Hepatic stellate cell (primary cell): Measurements from ENCODE around the gene CDON.
"Not testable (repeated sequence)": the region's sequence is repeated elsewhere in the genome, so short reads cannot be mapped to it uniquely, and the experiment has no call there.

Source experiments
- DNase-seq: peaks from one replicate; pipeline ENCODE4 v3.0.0; 2011; ENCODE audit warnings: low spot score

CDON gene

GRCh38 chr11:125990244-125990643 lies 72.4 kb downstream of the CDON start:
- DNase-seq = peak; percentile 5

- DNase-seq = no peak
Observed at GRCh38 chr11:125987066-125987641, 75.5 kb downstream of the CDON start.

- DNase-seq = not testable (repeated sequence)
Observed at GRCh38 chr11:125985956-125986355, 76.7 kb downstream of the CDON start.

- DNase-seq = no peak
Observed at GRCh38 chr11:125982348-125982730, 80.3 kb downstream of the CDON start.

GRCh38 chr11:125980436-125980835 lies 82.2 kb downstream of the CDON start:
- DNase-seq = no peak

- no peak for DNase-seq
Observed at GRCh38 chr11:125979511-125979910, 83.2 kb downstream of the CDON start.

- no peak for DNase-seq
Observed at GRCh38 chr11:125978778-125979407, 83.8 kb downstream of the CDON start.

GRCh38 chr11:125978181-125978716 lies 84.4 kb downstream of the CDON start:
- DNase-seq = no peak

- DNase-seq = no peak
Observed at GRCh38 chr11:125977333-125977732, 85.3 kb downstream of the CDON start.

GRCh38 chr11:125976156-125976555 lies 86.5 kb downstream of the CDON start:
- DNase-seq = no peak

- no peak for DNase-seq
Observed at GRCh38 chr11:125975634-125976033, 87.0 kb downstream of the CDON start.

- no peak for DNase-seq
Observed at GRCh38 chr11:125974284-125974683, 88.4 kb downstream of the CDON start.

- DNase-seq = no peak
Observed at GRCh38 chr11:125971618-125972017, 91.0 kb downstream of the CDON start.

- DNase-seq = no peak
Observed at GRCh38 chr11:125968354-125968753, 94.3 kb downstream of the CDON start.

- no peak for DNase-seq
Observed at GRCh38 chr11:125967515-125967914, 95.2 kb downstream of the CDON start.

GRCh38 chr11:125960771-125961170 lies 101.9 kb downstream of the CDON start:
- no peak for DNase-seq

- DNase-seq = no peak
Observed at GRCh38 chr11:125959931-125960330, 102.7 kb downstream of the CDON start.

GRCh38 chr11:125959511-125959910 lies 103.2 kb downstream of the CDON start:
- no peak for DNase-seq

GRCh38 chr11:125958872-125959400 lies 103.7 kb downstream of the CDON start:
- no peak for DNase-seq

GRCh38 chr11:125957618-125958332 lies 104.9 kb downstream of the CDON start:
- no peak for DNase-seq

GRCh38 chr11:125956391-125957134 lies 106.1 kb downstream of the CDON start:
- DNase-seq = no peak

- DNase-seq = no peak
Observed at GRCh38 chr11:125955856-125956255, 106.8 kb downstream of the CDON start.
